GM12873 (cell line): ENCODE results near the gene NPEPL1.

Experiments
- TF ChIP-seq, protein P1 (sequence below): IDR thresholded peaks from 2 replicates; pipeline ENCODE4 v1.5.1; 2012; ENCODE audit warnings: low read depth, mild to moderate bottlenecking, moderate library complexity, low read length, control low read depth; ENCODE audit not compliant: insufficient read depth; ENCODE audit errors: missing control alignments

NPEPL1 gene

GRCh38 chr20:58723628-58723984, 31.0 kb downstream of the NPEPL1 start:
- TF ChIP-seq, protein P1, sequence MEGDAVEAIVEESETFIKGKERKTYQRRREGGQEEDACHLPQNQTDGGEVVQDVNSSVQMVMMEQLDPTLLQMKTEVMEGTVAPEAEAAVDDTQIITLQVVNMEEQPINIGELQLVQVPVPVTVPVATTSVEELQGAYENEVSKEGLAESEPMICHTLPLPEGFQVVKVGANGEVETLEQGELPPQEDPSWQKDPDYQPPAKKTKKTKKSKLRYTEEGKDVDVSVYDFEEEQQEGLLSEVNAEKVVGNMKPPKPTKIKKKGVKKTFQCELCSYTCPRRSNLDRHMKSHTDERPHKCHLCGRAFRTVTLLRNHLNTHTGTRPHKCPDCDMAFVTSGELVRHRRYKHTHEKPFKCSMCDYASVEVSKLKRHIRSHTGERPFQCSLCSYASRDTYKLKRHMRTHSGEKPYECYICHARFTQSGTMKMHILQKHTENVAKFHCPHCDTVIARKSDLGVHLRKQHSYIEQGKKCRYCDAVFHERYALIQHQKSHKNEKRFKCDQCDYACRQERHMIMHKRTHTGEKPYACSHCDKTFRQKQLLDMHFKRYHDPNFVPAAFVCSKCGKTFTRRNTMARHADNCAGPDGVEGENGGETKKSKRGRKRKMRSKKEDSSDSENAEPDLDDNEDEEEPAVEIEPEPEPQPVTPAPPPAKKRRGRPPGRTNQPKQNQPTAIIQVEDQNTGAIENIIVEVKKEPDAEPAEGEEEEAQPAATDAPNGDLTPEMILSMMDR: no peak

DNA sequence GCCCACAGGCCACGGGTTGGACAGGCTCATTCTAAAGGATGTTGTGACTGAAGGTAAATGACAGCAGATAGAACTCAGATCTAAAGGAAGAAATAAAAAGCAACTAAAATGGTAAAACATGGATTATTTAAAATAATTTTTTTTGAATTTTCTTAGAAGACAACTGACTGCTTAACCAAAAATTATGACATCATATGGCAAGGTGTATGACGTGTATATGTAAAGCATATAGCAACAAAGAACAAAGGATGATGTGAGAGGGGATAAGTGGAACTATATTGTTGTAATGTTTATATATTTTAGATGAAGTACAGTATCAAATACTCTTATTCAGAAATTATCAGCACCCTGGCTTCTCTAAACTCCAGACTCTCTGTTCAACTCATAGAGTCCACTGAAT, 38.6 kb downstream of the NPEPL1 start:
- TF ChIP-seq, protein P1: no peak

GRCh38 chr20:58737198-58737597, 44.6 kb downstream of the NPEPL1 start:
- TF ChIP-seq, protein P1: no peak

DNA sequence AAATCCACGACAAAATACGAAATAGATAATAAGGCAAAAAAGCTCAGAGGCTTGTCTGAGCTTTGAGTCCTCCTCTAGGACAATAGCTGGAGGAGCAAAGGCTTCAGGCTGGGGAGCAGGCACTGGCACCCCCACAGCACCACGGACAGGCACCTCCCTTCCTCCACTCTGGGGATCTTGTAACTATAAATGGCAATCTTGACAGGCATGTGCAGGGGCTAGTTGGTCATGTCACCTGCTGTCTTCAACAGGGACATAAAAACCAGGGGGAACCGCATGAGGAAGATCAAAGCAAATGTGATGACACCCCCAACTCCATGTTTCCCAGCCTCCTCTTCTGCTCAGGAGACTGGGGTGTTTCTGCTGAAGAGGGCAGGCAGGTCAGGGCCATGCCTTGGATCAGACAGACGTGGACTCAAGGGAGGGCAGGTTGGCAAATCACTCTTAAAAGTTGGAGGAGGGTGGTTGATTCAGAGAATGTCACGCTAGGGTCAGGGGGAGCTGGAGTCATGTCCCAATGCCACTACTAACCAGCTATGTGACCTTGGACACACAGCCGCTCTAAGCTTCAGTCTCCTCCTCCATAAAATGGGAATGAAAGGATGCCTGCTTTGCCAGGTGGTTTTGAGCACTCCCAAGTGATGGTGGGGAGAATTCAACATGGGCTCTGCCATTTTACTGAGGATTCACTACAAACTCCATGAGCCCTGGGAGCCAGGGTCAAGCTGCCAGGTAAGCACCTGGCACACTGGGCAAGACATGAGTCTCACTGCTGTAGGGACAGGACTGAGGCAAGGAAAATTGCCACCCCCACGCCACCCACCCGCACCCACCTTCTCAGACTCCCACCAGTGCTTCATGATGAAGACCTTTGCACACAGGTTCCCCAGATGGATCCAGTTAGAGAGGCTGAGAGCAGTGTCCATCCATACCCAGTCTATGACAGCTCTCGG, 48.0 kb downstream of the NPEPL1 start:
- TF ChIP-seq, protein P1: no peak

DNA sequence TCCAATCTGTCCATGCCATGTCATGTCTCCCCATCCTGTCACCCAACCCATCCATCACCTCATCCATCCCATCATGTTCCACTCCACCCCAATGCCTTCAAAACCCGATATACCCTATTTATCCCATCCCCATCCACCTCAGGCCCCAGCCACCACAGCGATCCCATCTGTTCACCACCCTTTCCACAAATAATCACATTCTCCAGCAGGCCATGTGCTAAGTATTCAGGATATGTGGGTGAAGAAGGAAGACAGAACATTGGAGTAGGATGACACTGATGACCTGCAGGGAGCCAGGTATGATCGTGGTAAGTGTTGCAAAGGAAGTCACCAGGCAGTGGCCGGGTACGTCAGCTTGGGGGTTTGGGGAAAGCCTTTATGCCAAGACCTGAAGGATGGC, 48.8 kb downstream of the NPEPL1 start:
- TF ChIP-seq, protein P1: no peak

GRCh38 chr20:58742668-58743566, 50.3 kb downstream of the NPEPL1 start:
- TF ChIP-seq, protein P1: no peak
